ENCODE data around the gene PUM1. TPM values are rescaled to one million over a fixed set of nuclear protein-coding genes. Genes with fewer than 3 reads are reported as not detected.

Gene PUM1
- total RNA-seq, 1 donor from 2014 or later = 185 TPM

- H3K27me3 Mint-ChIP-seq = no peaks in the 10 kb centered on the region
- no peak for TF ChIP-seq CTCF (conservative IDR thresholded peaks at IDR 0.05)
- H3K9me3 Mint-ChIP-seq = no peaks in the 10 kb centered on the region
- DNase-seq (ENCODE audit: extremely low spot score, unreplicated experiment) = no peak
- no peaks in the 10 kb centered on the region for H3K36me3 Mint-ChIP-seq
- no peak overlapping the region for H3K27ac Mint-ChIP-seq
- H3K4me3 Mint-ChIP-seq = no peak overlapping the region
- H3K4me1 Mint-ChIP-seq (ENCODE audit: unreplicated experiment) = peaks cover 23% of the 10 kb centered on the region
These were observed 165.7 kb downstream of the PUM1 start for GRCh38 chr1:30899577-30900389.

- H3K27me3 Mint-ChIP-seq = no peaks in the 10 kb centered on the region
- no peak overlapping the region for H3K4me3 Mint-ChIP-seq
- no peak overlapping the region for H3K27ac Mint-ChIP-seq
- H3K36me3 Mint-ChIP-seq = no peaks in the 10 kb centered on the region
- no peaks in the 10 kb centered on the region for H3K9me3 Mint-ChIP-seq
- no peak for DNase-seq (ENCODE audit: extremely low spot score, unreplicated experiment)
- peaks cover 24% of the 10 kb centered on the region for H3K4me1 Mint-ChIP-seq (ENCODE audit: unreplicated experiment)
- no peak for TF ChIP-seq CTCF (conservative IDR thresholded peaks at IDR 0.05)
These were observed 167.3 kb downstream of the PUM1 start for GRCh38 chr1:30898031-30898815.

GRCh38 chr1:30896905-30897304 lies 168.6 kb downstream of the PUM1 start:
- no peak for TF ChIP-seq CTCF (conservative IDR thresholded peaks at IDR 0.05)
- no peaks in the 10 kb centered on the region for H3K9me3 Mint-ChIP-seq
- DNase-seq (ENCODE audit: extremely low spot score, unreplicated experiment) = no peak
- no peaks in the 10 kb centered on the region for H3K36me3 Mint-ChIP-seq
- H3K4me1 Mint-ChIP-seq (ENCODE audit: unreplicated experiment) = peaks cover 18% of the 10 kb centered on the region
- H3K27me3 Mint-ChIP-seq = no peaks in the 10 kb centered on the region
- H3K27ac Mint-ChIP-seq = no peak overlapping the region
- no peak overlapping the region for H3K4me3 Mint-ChIP-seq

- Mint-ChIP-seq H3K9me3 (no peaks in the 10 kb centered on the region), H3K4me1 (ENCODE audit: unreplicated experiment) (peaks cover 18% of the 10 kb centered on the region), H3K27me3 (no peaks in the 10 kb centered on the region), H3K36me3 (no peaks in the 10 kb centered on the region), H3K4me3 (no peak overlapping the region), H3K27ac (peak overlapping the region; percentile 38)
- no peak for DNase-seq (ENCODE audit: extremely low spot score, unreplicated experiment)
- TF ChIP-seq CTCF (conservative IDR thresholded peaks at IDR 0.05) = no peak
These were observed 169.4 kb downstream of the PUM1 start for GRCh38 chr1:30895944-30896660.

GRCh38 chr1:30895382-30895943 lies 170.1 kb downstream of the PUM1 start:
- no peak overlapping the region for H3K4me3 Mint-ChIP-seq

More at GRCh38 chr1:30895382-30895943, 170.1 kb downstream of the PUM1 start:
- Mint-ChIP-seq H3K27ac (no peak overlapping the region), H3K9me3 (no peaks in the 10 kb centered on the region), H3K36me3 (no peaks in the 10 kb centered on the region), H3K27me3 (no peaks in the 10 kb centered on the region), H3K4me1 (ENCODE audit: unreplicated experiment) (peaks cover 18% of the 10 kb centered on the region)
- no peak for DNase-seq (ENCODE audit: extremely low spot score, unreplicated experiment)
- no peak for TF ChIP-seq CTCF (conservative IDR thresholded peaks at IDR 0.05)
